ENCODE data around the gene CYBB.

CYBB gene

DNA sequence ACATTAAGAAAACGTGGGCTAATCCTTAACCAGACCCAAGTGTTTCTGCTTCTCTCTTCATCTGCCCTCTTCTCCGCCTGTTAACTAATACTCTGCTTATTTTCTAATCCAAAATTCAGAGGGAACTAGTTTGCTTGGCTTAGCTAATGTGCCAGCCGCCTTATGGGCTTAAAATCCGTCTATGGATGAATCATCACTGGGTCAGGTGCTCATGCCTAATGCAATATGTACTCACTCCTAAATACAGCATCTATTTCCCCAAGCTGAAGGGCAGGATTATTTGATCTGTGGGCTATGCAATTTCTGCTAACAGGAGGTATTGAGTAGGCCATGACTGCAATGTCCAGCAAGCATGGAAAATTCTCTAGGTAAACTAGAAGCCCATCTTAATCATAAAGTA lies 55.1 kb downstream of the CYBB start:
- no peak for DNase-seq

DNA sequence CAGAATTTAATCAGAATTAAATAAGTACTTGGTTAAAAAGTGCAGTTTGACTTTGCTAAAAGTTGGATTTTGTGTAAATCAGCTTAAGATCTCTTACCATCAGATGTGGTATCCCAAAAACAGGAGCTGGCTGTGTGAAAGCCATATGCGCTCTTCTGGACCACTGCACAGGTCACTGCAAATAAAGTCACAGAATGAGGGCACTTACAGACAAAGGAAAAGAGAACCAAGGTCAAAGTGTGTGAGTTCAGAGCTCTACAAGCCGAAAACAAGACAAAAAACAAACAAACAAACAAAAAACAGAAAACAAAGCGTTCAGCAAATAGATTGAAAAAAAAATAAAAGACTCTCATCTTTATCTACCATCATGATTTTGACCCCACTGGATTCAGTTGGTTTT lies 61.1 kb downstream of the CYBB start:
- no peak for DNase-seq

DNA sequence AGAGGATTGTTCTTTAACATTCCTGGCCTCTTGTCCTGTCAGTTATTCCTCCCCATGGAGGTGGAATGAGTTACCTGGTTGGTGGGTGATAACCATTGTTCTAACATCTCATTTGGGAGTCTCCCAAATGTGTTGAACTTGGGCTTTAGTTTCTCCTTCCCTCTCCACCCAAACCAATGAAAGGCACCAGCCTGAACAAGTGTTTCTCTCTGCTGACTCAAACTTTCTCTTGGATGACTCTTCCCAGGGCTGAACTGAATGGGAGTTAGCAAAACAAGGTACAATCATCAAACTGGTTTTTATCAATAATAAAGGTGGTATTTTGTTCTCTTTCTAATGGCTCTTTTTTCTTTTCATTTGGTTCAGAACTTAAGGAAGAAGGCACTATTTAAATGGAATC lies 64.8 kb downstream of the CYBB start:
- DNase-seq: no peak

DNA sequence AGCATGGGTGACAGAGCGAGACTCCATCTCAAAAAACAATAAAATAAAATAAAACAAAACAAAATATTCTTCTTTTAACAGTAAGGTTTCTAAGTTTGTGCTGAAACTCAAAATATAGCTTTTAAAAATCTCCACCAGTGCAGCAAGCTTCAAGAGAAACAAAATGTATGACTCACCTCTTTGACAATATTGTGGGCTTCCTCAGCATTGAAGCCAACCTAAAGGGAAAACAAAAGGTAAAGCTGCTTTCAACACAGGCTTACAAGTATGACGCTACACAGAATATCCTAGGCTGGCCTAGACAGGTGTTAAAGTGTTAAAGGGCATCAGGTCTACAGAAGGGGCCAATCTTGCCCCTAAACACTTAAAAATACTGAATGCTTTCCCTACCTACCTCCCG lies 66.3 kb downstream of the CYBB start:
- DNase-seq: no peak

DNA sequence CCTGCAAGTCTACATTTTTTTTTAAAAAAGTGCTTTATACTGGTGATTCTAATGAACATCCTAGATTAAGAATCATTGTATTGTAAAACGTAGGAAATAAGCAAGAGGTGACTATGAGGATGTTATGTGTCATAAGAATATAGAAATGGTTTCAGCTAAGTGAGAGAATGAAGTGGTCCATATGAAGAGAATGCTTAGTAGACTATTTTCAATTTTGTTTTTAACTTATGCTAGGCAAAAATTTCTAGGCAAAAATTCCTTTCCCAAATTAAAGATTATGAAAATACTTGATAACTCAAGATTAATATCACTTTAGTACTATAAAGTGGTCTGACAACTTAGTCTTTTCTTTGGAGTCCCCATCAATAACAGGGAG lies 66.7 kb downstream of the CYBB start:
- no peak for DNase-seq

DNA sequence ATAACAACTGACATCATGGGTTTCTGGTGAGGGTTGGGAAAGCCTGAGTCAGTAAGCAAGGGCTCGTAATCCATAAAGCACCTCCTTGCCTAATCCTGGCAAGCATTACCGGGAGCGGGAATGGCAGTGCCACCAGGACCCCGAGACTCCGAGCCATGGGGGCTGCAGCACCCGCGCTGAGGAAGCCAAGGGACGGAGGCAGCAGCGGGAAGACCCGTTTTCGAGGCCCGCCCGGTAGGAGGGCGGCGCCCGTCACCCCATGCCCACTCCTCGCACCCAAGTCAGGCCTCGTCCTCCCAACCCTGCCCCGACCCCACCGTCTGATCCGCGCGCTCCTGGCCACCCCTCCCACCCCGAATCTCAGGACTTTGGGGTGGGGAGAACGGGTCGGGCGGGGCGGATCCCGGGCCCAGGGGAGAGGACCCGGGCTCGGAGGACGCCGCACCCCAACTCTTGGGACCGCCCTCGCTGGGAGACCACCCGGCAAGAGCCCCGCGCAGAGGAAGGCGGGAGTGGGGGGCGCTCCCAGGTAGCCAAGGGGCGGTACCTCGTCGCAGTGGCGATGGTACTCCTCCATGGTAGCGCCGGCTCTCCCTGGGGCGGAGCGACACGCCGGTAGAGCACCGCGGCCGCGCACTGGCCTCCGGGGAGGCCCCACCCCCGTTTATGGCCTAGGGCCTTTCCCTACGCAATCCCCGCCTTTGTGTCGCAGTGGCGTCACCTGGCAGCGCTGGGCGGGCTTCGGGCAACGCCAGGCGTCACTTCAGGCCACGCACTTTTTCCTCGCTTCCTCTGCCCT lies 67.3 kb downstream of the CYBB start, which contains the start of gene DYNLT3:
Gene DYNLT3 (minus strand): TSS at position 638 of the 799 bp plus-strand sequence. CDS start 61 bp downstream, at position 577.
- DNase-seq: peak in 56 of 58 donors; percentile 3 to 71 (median 46)

DNA sequence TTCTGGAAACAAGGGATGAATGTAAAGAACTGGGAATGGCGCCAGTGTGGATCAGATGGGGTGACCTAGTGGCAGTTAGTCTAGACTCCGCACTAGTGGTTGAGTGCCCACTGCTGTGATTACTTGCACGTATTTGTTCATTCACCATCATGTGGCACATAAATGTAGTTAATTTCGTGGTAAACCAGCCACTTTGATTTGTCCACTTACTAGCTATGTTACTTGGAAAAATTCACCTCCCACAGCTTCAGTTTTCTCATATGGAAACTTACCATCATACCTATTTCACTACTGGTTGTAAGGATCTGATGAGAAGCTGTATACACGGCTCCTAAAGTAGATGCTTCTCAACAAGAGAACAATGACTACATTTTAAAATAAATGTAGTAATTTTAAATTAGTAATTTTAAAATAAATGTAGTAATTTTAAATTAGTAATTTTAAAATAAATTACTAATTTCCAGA lies 67.9 kb downstream of the CYBB start:
- DNase-seq: no peak

DNA sequence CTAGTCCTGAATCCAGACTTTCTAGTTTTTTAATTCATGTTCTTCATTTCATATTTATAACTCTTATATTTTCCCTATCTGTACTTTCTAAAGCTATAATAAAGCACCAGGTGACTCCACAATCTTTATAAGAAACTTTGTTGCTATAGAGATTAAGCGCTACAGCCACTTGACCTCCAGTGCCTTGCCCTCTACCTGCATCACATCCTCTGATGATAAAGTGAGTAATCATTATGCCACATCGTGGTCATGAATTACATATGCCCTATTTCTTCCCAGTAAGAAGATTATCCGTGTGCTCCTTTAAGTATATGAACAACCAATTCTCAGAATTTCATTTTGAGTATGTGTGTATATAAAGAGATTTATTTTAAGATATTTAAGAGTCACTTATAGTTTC lies 74.3 kb downstream of the CYBB start:
- DNase-seq: no peak

DNA sequence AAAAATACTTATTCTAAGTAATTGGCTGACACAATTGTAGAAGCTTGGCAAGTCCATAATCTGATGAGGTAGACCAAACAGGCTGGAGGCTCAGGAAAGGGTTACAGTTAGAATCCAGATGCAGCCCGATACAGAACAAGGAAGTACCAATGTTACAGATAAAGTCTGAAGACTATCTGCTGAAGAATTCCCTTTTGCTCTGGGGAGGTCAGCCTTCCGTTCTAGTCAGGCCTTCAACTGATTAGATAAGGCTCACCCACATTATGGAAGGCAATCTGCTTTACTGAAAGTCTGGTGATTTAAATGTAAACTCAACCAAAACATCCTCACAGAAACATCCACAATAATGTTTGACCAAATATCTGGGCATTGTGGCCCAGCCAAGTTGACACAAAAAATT lies 74.9 kb downstream of the CYBB start:
- no peak for DNase-seq

DNA sequence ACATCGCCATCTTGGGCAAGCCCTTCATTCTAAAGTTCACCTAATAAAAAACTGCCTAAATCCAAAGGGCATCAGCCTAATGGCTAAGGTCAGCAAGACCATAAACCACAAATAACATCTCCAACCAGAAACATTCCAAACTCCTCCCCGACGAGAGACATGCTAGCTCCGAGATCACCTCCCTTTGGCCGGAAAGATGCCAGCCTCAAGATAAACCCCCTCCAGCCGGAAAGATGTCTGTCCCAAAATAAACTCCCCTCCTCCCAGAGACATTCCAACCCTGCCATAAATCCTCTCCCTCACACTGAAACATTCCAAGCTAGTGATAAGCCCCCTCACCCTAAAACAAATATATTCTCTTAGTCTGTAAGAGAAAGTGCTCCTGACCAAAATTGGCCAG lies 80.9 kb downstream of the CYBB start:
- no peak for DNase-seq

DNA sequence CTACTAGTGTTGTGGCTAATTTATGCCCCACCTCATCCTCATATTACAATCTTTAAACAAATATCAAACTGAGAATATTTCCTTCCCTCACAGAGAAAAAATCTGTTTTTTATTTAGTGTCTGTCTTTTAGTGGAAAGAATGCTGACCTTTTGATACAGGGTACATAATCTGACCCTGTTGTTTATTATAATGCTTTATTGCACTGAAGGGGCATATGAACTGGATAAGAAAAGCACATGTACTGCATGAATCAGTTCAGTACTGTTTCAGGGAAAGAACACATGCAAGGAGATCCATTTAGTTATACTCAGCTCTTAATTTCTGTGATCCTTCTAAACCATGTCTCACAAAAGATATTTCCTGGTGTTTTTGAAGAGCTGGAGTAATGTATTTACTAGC lies 83.0 kb downstream of the CYBB start:
- DNase-seq: no peak
